ENCODE results near the gene S1PR1. TPM values are rescaled to one million over a fixed set of nuclear protein-coding genes. Genes with fewer than 3 reads are reported as not detected.
"Not testable (repeated sequence)": the region's sequence is repeated elsewhere in the genome, so short reads cannot be mapped to it uniquely, and the experiment has no call there.

S1PR1 gene
- total RNA-seq, 1 donor from 2014 or later, result 58.4 TPM

DNA sequence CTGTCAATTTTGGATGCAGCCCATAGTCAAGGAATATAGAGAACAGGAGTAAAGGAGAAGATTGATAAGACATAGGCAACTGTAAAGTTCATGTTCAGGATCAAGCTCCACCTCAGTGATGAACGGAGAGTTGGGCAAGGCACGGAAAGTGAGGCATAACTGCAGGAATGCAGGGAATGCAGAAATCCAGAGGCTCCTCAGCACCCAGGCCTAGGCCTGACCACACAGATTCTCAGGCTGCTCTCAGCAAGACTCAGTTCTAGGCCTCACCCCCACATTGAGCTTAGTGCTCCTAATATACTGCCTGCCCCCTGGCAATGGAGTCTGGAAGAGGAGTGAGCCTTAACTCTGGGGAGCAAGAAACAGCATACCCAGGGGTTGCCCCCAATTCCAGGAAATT lies 36.3 kb upstream of the S1PR1 start:
- no peak overlapping the region for H3K4me3 ChIP-seq
- intact Hi-C loops (cut with DNase I), result no loop called here
- no peak for DNase-seq (ENCODE audit: extremely low spot score in 2 of 2)
- no peak for TF ChIP-seq POLR2AphosphoS5 (IDR thresholded peaks at IDR 0.05; ENCODE audit: insufficient read depth in 1 of 2, low read depth in 1 of 2)
- no peak for TF ChIP-seq POLR2A (IDR thresholded peaks at IDR 0.05)
- TF ChIP-seq, protein P1, sequence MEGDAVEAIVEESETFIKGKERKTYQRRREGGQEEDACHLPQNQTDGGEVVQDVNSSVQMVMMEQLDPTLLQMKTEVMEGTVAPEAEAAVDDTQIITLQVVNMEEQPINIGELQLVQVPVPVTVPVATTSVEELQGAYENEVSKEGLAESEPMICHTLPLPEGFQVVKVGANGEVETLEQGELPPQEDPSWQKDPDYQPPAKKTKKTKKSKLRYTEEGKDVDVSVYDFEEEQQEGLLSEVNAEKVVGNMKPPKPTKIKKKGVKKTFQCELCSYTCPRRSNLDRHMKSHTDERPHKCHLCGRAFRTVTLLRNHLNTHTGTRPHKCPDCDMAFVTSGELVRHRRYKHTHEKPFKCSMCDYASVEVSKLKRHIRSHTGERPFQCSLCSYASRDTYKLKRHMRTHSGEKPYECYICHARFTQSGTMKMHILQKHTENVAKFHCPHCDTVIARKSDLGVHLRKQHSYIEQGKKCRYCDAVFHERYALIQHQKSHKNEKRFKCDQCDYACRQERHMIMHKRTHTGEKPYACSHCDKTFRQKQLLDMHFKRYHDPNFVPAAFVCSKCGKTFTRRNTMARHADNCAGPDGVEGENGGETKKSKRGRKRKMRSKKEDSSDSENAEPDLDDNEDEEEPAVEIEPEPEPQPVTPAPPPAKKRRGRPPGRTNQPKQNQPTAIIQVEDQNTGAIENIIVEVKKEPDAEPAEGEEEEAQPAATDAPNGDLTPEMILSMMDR (IDR thresholded peaks at IDR 0.05), result no peak
- H3K36me3 ChIP-seq, result no peaks in the 10 kb centered on the region
- no peaks in the 10 kb centered on the region for H3K4me1 ChIP-seq
- H3K9me3 ChIP-seq, result no peaks in the 10 kb centered on the region
- no peak overlapping the region for H3K27ac ChIP-seq
- H3K27me3 ChIP-seq, result no peaks in the 10 kb centered on the region

DNA sequence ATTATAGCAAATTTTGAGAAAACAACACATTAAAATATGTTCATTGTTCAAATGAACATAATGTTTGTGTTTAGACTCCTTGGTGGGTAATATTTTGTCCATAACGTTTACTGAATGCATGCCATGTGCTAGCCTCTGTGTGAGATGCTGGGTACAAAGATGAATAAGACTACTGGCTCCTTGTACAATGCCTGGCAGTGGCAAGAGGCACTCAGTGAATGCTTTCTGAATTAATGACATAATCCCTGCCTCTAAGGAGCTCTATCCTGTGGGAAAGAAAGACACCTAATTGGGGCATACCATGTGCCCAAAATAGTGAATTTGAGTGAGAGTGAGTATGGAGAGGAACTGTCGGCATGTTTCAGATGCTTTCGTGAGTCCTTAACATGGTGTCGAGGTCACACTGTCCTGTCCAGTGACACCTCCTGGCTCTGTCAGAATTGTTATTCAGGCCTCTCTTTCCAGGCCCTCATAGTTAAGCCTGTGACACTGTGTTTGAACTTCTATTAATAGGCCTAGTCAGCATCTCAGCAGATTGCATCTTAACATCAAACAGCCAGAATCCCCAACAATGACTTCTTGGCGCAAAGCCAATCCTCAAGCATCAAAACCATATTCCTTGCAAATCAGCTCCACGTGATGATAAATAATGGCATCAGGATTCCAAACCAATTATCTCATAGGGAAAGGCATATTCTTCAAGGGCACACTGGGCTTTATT lies 32.8 kb upstream of the S1PR1 start:
- intact Hi-C loops (cut with DNase I), result no loop called here
- no peak for TF ChIP-seq POLR2A (IDR thresholded peaks at IDR 0.05)
- TF ChIP-seq, protein P1 (IDR thresholded peaks at IDR 0.05), result no peak
- TF ChIP-seq POLR2AphosphoS5 (IDR thresholded peaks at IDR 0.05; ENCODE audit: insufficient read depth in 1 of 2, low read depth in 1 of 2), result no peak
- Histone ChIP-seq H3K27ac (no peak overlapping the region), H3K4me1 (no peaks in the 10 kb centered on the region), H3K4me3 (no peak overlapping the region), H3K9me3 (no peaks in the 10 kb centered on the region), H3K27me3 (no peaks in the 10 kb centered on the region), H3K36me3 (no peaks in the 10 kb centered on the region)
- no peak for DNase-seq (ENCODE audit: extremely low spot score in 2 of 2)

GRCh38 chr1:101205457-101205856 lies 31.4 kb upstream of the S1PR1 start:
- Histone ChIP-seq H3K4me3 (no peak overlapping the region), H3K9me3 (no peaks in the 10 kb centered on the region), H3K27me3 (no peaks in the 10 kb centered on the region), H3K36me3 (no peaks in the 10 kb centered on the region), H3K4me1 (no peaks in the 10 kb centered on the region), H3K27ac (no peak overlapping the region)
- no peak for DNase-seq (ENCODE audit: extremely low spot score in 2 of 2)
- TF ChIP-seq, protein P1 (IDR thresholded peaks at IDR 0.05), result no peak
- TF ChIP-seq POLR2A (IDR thresholded peaks at IDR 0.05), result no peak
- TF ChIP-seq POLR2AphosphoS5 (IDR thresholded peaks at IDR 0.05; ENCODE audit: insufficient read depth in 1 of 2, low read depth in 1 of 2), result no peak
- intact Hi-C loops (cut with DNase I), result no loop called here

DNA sequence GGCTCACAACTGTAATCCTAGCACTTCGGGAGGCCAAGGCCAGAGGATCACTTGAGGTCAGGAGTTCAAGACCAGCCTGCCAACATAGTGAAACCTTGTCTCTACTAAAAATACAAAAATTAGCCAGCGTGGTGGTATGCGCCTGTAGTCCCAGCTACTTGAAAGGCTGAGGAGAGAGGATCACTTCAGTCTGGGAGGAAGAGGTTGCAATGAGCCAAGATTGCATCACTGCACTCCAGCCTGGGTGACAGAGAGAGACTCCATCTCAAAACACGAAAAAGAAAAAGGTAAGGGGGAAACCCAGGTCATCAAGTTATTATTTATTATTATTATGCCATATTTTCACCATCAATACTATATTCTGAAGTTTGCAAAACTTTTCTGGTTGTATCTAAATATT lies 30.7 kb upstream of the S1PR1 start:
- H3K4me1 ChIP-seq; H3K4me3 ChIP-seq; DNase-seq (ENCODE audit: extremely low spot score in 2 of 2); H3K36me3 ChIP-seq; intact Hi-C loops (cut with DNase I); H3K9me3 ChIP-seq; H3K27ac ChIP-seq; H3K27me3 ChIP-seq: not testable (repeated sequence)

GRCh38 chr1:101207271-101207670 lies 29.5 kb upstream of the S1PR1 start:
- H3K36me3 ChIP-seq; DNase-seq (ENCODE audit: extremely low spot score in 2 of 2); H3K9me3 ChIP-seq; H3K27ac ChIP-seq; H3K4me3 ChIP-seq; intact Hi-C loops (cut with DNase I); H3K27me3 ChIP-seq; H3K4me1 ChIP-seq: not testable (repeated sequence)

GRCh38 chr1:101207891-101208290 lies 28.9 kb upstream of the S1PR1 start:
- Histone ChIP-seq H3K27ac (no peak overlapping the region), H3K4me1 (no peaks in the 10 kb centered on the region), H3K9me3 (no peaks in the 10 kb centered on the region), H3K4me3 (no peak overlapping the region), H3K36me3 (no peaks in the 10 kb centered on the region), H3K27me3 (no peaks in the 10 kb centered on the region)
- no peak for DNase-seq (ENCODE audit: extremely low spot score in 2 of 2)
- TF ChIP-seq POLR2AphosphoS5 (IDR thresholded peaks at IDR 0.05; ENCODE audit: insufficient read depth in 1 of 2, low read depth in 1 of 2) (no peak), POLR2A (IDR thresholded peaks at IDR 0.05) (no peak)
- TF ChIP-seq, protein P1 (IDR thresholded peaks at IDR 0.05), result no peak
- intact Hi-C loops (cut with DNase I), result no loop called here

Measured in vagina (tissue), 2 donors.